ENCODE measurements around the gene ASB15.

ASB15 gene

DNA sequence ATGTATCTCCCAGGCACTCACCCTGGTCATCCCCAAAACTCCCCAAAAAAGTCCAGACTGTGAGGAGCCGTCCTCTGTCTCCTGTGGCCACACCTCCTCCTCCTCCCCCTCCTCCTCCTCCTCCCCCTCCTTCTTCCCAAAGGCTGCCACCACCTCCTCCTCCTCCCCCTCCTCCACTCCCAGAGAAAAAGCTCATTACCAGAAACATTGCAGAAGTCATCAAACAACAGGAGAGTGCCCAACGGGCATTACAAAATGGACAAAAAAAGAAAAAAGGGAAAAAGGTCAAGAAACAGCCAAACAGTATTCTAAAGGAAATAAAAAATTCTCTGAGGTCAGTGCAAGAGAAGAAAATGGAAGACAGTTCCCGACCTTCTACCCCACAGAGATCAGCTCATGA lies 61.1 kb downstream of the ASB15 start:
- no peak for TF ChIP-seq CSDC2 (CRISPR knock-in tag; IDR thresholded peaks at IDR 0.05)
- TF ChIP-seq OSR1 (CRISPR knock-in tag; IDR thresholded peaks at IDR 0.05), result no peak
- no peak for TF ChIP-seq ZFP3 (CRISPR knock-in tag; IDR thresholded peaks at IDR 0.05)
- TF ChIP-seq ZNF70 (CRISPR knock-in tag; IDR thresholded peaks at IDR 0.05), result no peak
- no peak for TF ChIP-seq ESRRG (CRISPR knock-in tag; IDR thresholded peaks at IDR 0.05)
- TF ChIP-seq GLIS3 (CRISPR knock-in tag; IDR thresholded peaks at IDR 0.05), result no peak
- TF ChIP-seq TCF4 (CRISPR knock-in tag; IDR thresholded peaks at IDR 0.05; ENCODE audit: borderline replicate concordance), result no peak
- TF ChIP-seq, protein P1, sequence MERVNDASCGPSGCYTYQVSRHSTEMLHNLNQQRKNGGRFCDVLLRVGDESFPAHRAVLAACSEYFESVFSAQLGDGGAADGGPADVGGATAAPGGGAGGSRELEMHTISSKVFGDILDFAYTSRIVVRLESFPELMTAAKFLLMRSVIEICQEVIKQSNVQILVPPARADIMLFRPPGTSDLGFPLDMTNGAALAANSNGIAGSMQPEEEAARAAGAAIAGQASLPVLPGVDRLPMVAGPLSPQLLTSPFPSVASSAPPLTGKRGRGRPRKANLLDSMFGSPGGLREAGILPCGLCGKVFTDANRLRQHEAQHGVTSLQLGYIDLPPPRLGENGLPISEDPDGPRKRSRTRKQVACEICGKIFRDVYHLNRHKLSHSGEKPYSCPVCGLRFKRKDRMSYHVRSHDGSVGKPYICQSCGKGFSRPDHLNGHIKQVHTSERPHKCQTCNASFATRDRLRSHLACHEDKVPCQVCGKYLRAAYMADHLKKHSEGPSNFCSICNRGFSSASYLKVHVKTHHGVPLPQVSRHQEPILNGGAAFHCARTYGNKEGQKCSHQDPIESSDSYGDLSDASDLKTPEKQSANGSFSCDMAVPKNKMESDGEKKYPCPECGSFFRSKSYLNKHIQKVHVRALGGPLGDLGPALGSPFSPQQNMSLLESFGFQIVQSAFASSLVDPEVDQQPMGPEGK (CRISPR knock-in tag; IDR thresholded peaks at IDR 0.05; ENCODE audit: borderline replicate concordance), result no peak
- TF ChIP-seq, protein P2, sequence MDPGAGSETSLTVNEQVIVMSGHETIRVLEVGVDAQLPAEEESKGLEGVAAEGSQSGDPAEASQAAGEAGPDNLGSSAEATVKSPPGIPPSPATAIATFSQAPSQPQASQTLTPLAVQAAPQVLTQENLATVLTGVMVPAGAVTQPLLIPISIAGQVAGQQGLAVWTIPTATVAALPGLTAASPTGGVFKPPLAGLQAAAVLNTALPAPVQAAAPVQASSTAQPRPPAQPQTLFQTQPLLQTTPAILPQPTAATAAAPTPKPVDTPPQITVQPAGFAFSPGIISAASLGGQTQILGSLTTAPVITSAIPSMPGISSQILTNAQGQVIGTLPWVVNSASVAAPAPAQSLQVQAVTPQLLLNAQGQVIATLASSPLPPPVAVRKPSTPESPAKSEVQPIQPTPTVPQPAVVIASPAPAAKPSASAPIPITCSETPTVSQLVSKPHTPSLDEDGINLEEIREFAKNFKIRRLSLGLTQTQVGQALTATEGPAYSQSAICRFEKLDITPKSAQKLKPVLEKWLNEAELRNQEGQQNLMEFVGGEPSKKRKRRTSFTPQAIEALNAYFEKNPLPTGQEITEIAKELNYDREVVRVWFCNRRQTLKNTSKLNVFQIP (CRISPR knock-in tag; IDR thresholded peaks at IDR 0.05; ENCODE audit: borderline replicate concordance, low read depth), result no peak
- TF ChIP-seq RARB (CRISPR knock-in tag; IDR thresholded peaks at IDR 0.05), result no peak
- TF ChIP-seq TOX (CRISPR knock-in tag; IDR thresholded peaks at IDR 0.05; ENCODE audit: borderline replicate concordance), result no peak
- TF ChIP-seq, protein P3, sequence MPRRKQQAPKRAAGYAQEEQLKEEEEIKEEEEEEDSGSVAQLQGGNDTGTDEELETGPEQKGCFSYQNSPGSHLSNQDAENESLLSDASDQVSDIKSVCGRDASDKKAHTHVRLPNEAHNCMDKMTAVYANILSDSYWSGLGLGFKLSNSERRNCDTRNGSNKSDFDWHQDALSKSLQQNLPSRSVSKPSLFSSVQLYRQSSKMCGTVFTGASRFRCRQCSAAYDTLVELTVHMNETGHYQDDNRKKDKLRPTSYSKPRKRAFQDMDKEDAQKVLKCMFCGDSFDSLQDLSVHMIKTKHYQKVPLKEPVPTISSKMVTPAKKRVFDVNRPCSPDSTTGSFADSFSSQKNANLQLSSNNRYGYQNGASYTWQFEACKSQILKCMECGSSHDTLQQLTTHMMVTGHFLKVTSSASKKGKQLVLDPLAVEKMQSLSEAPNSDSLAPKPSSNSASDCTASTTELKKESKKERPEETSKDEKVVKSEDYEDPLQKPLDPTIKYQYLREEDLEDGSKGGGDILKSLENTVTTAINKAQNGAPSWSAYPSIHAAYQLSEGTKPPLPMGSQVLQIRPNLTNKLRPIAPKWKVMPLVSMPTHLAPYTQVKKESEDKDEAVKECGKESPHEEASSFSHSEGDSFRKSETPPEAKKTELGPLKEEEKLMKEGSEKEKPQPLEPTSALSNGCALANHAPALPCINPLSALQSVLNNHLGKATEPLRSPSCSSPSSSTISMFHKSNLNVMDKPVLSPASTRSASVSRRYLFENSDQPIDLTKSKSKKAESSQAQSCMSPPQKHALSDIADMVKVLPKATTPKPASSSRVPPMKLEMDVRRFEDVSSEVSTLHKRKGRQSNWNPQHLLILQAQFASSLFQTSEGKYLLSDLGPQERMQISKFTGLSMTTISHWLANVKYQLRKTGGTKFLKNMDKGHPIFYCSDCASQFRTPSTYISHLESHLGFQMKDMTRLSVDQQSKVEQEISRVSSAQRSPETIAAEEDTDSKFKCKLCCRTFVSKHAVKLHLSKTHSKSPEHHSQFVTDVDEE (CRISPR knock-in tag; IDR thresholded peaks at IDR 0.05), result no peak
- no peak for TF ChIP-seq ZC3H10 (CRISPR knock-in tag; IDR thresholded peaks at IDR 0.05)
- no peak for TF ChIP-seq ARNTL (CRISPR knock-in tag; IDR thresholded peaks at IDR 0.05; ENCODE audit: borderline replicate concordance, low read depth)
- no peak for TF ChIP-seq ZFP30 (CRISPR knock-in tag; IDR thresholded peaks at IDR 0.05)
- no peak for TF ChIP-seq ZNF565 (CRISPR knock-in tag; conservative IDR thresholded peaks at IDR 0.05; ENCODE audit: low read depth)
- TF ChIP-seq, protein P4, sequence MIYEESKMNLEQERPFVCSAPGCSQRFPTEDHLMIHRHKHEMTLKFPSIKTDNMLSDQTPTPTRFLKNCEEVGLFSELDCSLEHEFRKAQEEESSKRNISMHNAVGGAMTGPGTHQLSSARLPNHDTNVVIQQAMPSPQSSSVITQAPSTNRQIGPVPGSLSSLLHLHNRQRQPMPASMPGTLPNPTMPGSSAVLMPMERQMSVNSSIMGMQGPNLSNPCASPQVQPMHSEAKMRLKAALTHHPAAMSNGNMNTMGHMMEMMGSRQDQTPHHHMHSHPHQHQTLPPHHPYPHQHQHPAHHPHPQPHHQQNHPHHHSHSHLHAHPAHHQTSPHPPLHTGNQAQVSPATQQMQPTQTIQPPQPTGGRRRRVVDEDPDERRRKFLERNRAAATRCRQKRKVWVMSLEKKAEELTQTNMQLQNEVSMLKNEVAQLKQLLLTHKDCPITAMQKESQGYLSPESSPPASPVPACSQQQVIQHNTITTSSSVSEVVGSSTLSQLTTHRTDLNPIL (CRISPR knock-in tag; IDR thresholded peaks at IDR 0.05; ENCODE audit: low read depth), result no peak
- TF ChIP-seq ISL1 (CRISPR knock-in tag; IDR thresholded peaks at IDR 0.05), result no peak
- TF ChIP-seq, protein P5, sequence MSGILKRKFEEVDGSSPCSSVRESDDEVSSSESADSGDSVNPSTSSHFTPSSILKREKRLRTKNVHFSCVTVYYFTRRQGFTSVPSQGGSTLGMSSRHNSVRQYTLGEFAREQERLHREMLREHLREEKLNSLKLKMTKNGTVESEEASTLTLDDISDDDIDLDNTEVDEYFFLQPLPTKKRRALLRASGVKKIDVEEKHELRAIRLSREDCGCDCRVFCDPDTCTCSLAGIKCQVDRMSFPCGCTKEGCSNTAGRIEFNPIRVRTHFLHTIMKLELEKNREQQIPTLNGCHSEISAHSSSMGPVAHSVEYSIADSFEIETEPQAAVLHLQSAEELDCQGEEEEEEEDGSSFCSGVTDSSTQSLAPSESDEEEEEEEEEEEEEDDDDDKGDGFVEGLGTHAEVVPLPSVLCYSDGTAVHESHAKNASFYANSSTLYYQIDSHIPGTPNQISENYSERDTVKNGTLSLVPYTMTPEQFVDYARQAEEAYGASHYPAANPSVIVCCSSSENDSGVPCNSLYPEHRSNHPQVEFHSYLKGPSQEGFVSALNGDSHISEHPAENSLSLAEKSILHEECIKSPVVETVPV (CRISPR knock-in tag; IDR thresholded peaks at IDR 0.05), result no peak
- ATAC-seq, result no peak

DNA sequence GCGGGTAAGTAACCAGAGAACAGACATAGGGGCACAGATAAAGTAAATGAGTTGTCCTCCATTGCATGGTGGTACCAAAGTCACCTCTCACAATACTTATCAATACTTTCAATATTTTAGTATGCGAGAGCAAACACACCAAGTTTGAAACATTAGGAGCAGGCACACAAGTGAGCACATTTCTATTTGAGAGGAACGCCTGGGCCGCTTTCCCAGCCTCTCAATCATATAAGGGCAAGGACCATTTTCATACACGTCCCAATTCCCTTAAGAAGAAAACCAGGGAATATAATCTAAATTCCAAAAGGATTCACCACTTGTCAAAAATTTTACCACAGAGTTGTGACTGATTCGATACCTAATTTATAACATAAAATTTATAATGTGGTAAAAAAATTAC lies 61.6 kb downstream of the ASB15 start:
- no peak for TF ChIP-seq GLIS3 (CRISPR knock-in tag; IDR thresholded peaks at IDR 0.05)
- TF ChIP-seq, protein P5 (CRISPR knock-in tag; IDR thresholded peaks at IDR 0.05), result no peak
- TF ChIP-seq ESRRG (CRISPR knock-in tag; IDR thresholded peaks at IDR 0.05), result no peak
- TF ChIP-seq BACH2 (CRISPR knock-in tag; IDR thresholded peaks at IDR 0.05; ENCODE audit: borderline replicate concordance), result no peak
- no peak for TF ChIP-seq TCF4 (CRISPR knock-in tag; IDR thresholded peaks at IDR 0.05; ENCODE audit: borderline replicate concordance)
- TF ChIP-seq OSR1 (CRISPR knock-in tag; IDR thresholded peaks at IDR 0.05), result no peak
- no peak for ATAC-seq
